HG02981 (cell line): Measurements from ENCODE around the gene CEP162.
"Not testable (repeated sequence)": the region's sequence is repeated elsewhere in the genome, so short reads cannot be mapped to it uniquely, and the experiment has no call there.

ENCODE experiments used
- ATAC-seq: cut with Tn5 transposase; IDR thresholded peaks from one replicate; pipeline ENCODE4 v1.9.1; 2021; ENCODE audit warnings: mild to moderate bottlenecking, moderate library complexity; ENCODE audit not compliant: unreplicated experiment

CEP162 gene, protein sequence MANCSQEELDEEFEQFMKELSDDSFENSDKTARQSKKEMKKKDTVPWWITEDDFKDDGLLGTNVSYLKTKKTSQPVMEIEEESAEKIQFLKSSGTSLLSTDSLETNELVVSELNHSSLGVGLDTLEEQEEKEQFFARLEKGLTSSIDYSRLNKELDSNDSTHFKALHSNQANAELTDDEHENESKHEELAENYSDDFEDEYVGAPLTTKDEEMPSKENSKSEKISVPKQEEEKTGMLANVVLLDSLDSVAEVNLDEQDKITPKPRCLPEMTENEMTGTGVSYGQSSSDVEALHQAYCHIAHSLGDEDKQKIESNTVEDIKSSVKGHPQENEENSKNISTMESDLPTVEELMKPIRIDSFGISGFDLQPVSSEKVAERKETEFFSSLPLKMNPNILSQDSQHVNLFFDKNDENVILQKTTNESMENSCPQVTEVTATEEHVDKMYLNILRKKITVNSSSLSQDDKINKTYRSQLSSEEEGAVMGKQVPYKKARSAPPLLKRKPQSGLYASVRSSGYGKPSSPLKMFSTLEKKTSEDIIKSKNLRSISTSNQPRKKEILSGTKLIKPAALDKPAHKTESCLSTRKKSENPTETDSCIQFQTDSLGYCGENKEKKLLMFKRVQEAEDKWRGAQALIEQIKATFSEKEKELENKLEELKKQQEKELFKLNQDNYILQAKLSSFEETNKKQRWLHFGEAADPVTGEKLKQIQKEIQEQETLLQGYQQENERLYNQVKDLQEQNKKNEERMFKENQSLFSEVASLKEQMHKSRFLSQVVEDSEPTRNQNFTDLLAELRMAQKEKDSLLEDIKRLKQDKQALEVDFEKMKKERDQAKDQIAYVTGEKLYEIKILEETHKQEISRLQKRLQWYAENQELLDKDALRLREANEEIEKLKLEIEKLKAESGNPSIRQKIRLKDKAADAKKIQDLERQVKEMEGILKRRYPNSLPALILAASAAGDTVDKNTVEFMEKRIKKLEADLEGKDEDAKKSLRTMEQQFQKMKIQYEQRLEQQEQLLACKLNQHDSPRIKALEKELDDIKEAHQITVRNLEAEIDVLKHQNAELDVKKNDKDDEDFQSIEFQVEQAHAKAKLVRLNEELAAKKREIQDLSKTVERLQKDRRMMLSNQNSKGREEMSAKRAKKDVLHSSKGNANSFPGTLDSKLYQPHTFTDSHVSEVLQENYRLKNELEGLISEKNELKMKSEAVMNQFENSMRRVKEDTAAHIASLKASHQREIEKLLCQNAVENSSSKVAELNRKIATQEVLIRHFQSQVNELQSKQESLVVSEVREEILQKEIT (N-terminal part only)

DNA sequence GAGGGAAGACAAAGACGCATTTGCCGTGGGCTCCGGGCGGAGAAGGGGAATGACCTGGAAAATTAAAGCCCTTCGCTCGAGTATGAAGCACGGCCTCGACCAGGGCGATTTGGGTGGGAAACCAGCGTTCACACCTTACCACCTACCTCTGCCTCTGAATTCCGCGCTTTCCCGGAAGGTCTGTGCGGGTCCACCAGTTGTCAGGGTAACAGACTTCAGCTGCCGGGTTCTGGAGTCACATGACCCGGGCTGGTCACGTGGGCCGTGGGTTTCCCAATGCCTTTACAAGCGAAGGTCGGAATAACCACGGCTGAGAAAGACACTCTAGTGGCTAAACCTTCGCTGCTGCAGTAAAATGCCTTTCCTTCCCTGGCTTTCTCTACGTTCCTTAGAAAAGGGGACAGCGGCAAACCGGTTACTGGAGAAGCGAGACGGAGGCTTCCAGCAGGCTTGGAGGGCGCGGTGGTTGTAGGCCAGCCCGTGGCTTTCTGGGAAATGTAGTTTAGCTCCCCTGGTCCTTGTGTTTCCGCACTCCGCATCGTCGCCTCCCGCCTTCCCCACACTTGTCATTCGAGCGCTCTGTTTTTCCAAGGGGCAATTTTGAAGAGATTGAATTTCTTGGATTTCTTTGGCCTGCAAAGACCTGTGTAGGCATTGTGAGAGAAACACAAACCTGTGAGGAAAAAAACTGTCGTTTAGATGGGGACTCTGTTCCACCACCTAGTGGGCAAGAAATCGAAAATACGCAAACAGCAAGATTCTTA lies at the start of gene CEP162:
Gene CEP162, minus strand, starts transcription at position 210 of the 764 bp plus-strand sequence. CDS start 1,250 bp downstream, outside the sequence.
- peak; percentile 96 for ATAC-seq

DNA sequence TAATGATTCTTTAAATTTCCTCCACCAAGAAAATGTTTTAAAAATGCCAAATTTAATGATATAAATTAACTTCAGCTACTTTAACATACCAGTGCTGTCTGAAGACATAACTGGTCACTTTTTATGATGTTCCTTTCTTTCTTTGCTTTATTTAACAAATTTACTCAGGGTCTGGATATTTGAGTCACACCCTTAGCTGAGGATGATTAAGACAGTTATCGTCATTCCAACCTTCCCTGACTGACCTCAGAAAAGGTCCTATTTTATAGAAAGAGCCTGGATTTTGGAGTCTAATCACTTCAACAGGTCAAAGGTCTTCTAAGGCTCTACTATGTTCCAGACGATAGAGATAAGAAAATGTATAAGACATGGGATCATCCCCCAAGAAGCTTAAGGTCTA lies 47.4 kb upstream of the CEP162 start:
- ATAC-seq = no peak

DNA sequence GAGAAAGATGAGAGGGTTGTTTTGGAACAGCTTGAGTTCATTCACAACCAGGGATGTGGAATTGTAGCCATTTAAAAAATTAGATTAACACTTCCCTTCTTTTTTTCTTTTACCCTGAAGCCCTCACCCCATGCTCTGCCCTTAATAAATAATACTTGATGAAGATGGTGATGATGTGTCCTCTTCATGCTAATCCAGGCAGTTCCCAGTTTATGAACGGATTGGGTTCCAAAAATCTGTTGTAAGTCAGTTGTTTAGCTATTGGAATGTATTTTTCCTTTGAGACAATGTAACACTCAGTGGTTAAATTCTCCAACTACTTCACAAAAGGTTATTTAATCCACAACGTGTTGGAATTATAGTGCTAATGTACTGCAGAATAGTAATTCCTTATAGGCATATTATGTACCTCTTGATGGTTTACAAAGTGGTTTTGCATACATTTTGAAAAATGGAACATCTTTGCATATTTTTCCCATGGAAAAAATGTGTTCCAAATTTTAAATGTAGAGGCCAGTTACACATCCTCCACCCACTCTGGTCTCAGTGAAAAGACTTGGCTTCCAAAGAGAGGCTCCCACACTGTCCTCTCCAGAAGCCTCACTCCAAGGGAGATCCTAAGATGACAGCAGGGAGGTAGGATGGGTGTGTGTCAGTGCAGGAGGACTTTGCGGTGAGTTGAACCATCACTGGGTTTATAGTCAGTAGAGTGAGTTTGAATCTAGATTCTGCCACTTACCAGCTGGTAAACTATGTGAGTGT lies 45.8 kb upstream of the CEP162 start:
- ATAC-seq = no peak

DNA sequence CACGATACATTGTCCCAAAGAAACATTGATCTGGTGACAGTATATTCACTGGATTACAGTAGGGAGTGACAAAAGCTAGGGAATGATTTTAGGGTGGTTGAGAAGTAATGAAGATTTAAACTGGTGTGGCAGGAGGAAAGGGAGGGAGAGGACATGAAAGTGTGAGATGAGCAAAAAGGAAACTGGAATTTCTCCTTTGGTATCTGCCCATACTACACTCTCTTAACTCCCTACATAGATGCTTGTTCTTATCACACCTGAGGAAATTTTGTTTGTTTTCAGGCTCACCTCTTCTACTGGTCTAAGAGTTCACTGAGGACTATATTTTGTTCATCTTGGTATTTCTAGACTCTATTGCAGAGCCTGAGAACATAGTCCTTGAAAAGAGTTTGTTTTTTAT lies 44.9 kb upstream of the CEP162 start:
- ATAC-seq = no peak

DNA sequence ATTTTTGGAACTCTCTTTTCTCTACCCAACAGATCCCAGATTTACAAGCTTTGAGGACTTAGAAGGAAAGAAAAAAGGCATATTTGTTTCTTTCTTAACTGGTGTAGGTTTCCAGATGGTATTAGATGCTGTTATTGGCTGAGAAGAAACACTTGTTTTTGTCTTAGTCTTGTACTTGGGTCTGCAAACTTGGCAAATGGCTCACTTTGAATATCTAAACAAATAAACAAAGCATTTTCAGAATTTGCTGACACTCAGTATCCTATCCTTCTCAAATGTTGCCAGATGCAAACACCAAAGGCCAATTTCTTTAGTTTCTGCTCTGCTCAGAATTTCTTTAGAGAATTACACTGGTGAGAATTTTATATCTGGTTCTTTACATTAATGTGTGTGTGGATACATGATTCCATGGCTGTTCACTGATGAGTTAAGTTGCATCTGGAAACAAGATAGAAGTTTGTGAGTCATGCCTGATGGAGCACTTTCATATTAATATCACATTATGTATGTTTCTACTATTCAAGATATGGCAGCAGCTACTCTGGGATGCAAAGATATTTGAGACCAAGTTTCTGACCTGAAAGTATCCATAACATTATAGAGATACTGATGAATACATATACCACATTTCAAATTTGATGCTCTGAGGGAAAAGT lies 43.7 kb upstream of the CEP162 start:
- no peak for ATAC-seq

DNA sequence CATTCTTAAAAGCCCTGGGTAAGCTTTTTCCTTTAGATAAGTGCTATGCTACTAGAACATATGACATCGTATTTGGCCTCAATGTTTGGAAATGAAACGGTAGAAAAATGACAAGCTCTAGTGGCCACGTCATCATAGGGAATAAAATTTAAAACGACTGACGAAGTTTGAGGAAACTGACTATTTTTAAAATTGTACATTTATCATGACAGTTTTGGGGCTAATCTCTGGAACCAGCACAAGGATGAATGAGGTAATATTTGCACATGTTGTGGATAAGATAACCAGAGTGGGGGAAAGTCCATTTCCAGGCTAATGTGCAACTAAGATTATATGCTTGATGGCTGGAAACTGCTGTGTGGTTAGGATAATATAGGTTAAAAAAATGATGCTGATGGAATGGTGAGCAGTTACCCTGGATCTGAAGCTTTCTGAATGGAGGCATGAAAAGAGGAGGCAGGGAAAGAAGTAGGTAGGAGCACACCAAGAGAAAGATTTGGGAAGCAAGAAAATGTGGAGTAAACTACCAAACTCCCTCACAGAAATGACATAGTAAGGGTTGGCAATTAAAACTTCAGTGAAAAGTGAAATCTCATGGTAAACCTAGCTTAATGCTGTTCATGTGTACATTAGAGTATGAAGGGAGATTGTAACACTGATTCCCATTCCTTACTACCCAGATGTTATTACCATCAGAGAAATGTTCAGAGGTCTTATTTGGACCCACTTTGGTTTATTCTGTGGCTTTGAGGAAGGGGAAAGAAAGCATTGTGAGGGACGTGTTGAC lies 42.7 kb upstream of the CEP162 start:
- ATAC-seq = no peak

DNA sequence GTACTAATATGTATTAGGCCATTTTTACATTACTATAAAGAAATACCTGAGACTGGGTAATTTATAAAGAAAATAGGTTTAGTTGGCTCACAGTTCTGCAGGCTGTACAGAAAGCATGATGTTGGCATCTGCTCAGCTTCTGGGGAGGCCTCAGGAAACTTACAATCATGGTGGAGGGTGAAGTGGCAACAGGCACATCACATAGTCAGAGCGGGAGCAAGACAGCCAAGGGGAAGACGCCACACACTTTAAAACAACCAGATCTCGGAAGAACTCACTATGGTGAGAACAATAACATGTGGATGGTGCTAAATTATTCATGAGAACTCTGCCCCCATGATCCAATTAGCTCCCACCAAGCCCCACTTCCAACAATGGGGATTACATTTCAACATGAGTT lies 41.3 kb upstream of the CEP162 start:
- ATAC-seq = no peak

DNA sequence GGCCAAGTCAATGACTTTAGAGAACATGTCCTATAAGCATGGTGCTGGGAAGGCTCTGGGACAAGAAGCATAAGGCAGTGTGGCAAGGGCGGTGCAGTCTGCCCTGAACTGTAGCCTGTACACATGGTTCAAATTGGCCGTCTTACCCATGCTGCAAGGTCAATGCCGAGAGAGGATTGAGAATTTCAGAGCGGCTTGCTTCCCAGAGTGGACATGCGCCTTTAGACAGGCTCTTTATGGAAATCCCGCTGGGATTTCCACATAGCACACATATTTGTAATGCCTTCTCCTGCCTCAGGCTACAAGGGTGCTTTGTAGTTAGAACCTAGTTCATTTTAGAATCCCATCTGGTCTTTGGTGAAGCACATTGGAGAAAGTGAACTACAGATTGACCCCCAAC lies 36.1 kb upstream of the CEP162 start:
- ATAC-seq = no peak

DNA sequence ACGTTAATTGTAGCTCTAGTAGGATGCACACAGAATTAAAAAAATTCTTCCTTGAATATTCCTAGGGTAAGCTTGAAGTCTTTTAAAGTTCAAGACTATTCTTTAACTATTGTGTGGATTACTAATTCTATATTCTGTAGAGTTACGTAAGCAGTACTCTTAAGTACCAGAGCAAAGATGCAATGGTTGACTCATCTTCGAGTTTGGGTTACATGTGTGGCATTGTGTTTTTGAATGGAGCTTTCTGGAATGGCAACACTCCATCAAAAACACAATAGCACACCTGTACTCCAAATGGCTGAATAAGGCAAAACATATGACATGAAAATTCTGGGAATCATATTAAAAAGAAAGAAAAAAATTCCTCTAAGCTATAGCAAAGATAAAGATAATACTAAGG lies 33.5 kb upstream of the CEP162 start:
- no peak for ATAC-seq

DNA sequence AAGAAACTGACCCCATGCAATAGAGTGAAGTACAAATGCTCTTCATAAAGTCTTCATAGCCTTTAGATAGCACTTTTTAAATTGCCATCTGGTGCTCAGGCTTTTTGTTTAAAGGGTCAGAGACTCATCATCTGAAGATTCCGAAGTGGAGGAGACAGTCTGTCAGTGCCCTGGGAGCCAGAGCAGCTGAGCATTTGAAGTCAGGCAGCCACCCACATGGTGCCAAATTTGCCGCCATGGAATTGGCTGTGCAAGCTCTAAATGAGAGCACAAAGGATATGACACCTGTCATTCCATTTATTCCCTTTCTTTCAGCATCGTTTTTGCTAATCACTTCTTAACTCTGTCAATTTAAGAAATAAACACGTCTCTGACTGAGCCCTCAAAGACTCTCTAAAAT lies 32.8 kb upstream of the CEP162 start:
- no peak for ATAC-seq

DNA sequence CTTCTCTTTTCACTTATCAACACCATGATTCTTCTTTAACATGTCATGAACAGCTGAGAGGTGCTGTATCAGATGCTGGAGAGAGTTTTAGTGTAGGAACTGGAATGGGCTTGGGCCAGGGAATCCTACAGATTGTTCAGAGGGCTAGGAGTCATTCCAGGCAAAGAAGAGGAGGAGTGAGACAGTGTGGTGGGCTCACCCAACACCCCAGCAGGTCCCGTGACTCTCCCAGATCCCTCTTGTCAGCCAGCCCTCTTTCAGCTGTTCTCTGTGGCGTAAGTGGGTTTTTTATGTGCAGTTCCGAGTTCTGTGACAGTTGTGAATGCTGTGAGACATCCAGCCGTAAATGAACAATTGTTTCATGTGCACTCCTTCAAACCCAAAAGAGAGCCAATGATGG lies 31.4 kb upstream of the CEP162 start:
- ATAC-seq = no peak

DNA sequence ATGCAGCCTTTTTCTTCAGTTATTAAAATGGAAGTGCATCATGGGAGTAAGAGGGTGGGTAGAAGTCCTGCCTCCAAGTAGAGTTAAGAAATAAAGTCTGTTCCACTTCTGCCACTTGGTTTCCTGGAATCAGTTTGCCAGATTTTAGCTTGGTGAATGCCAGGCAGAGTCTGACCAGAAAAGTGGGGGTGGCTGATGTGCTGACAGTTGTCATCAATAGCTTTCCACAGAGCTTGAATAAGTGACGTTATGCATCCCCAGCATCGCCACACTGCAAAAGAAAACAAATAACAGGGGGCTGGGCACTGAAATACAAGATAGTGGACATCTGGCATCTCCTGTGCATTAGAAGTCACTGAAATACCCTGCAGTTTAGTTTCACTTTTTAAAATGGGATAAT lies 30.8 kb upstream of the CEP162 start:
- ATAC-seq = no peak

DNA sequence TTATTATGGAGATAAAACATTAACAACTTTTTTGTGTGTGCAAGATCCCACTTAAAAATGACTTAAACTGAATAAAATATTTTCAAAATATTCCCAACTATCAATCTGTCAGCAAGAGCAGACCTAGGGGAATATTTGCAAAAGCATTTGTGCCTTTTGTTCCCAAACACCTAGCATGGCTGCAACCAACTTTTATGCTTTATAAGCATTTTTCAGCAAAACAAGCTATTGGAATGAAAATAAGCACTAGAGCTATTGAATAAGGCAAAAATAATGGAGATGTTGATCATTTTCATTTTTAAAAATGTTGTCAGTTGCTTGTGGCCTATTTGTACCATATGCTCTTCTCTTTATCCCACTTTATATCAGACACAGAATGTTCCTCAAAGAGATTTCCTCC lies 28.2 kb upstream of the CEP162 start:
- ATAC-seq = no peak

DNA sequence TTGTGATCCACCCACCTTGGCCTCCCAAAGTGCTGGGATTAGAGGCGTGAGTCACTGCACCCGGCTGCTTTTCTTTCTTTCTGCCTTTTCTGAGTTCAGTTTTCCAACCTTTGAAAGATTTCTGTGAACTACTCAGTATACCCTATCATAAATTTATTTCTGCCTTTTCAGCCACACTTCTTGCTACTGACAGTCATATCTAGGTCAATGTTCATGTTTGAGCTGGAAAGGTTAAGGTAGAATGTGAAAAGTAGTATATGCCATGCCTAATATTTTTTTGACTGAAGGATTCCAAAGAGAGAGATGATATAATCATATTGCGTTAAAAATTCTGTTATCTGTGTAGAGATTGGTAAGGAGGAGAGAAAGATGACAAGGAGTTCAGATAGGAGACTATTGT lies 25.9 kb upstream of the CEP162 start:
- ATAC-seq = no peak

DNA sequence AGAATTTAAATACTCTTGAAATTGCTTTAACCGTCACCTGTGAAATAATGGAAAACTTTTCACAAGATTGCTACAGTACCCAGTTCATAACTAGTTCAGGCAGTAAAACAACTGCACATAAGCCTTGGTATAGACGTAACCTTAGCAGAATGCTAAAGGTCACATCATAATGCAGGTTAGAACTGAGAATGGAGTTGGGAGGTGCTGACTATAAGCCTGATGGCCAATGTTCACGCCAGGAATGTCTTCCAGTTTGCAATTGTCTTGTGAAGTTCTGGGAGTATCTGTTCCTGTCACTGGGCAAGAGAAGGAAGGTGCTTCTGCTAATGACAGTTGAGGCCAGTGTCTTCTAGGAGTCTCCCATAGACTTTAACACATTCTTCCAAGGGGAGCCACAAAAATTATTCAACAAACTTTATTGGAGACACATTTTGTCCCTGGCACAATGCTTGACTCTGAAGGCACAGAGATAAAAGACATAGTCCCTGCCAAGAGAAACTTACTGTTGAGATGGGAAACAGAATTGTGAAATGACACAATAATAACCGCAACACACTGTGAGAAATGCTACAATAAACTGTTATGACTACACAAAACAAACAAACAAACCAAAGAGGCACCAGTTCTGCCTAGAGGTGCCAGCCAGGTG lies 24.6 kb upstream of the CEP162 start:
- no peak for ATAC-seq

DNA sequence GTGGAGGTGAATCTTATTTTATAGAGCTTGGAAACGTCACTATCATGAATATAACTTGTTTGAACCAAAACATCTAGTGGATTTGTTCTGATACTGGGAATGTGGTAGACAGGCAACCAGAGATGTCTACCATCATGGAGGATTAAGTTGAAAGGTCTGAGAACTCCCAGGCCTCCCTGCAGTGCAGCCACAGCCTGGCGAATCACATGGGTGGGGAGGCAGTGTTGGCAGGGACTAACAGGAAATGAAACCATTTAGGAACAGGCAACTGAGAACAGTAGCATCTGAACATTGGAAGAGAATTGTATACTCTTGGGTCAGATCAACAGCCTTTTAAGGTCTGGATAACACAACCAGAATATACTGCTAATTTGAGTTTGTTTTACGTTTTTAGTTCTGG lies 22.3 kb upstream of the CEP162 start:
- ATAC-seq = no peak

DNA sequence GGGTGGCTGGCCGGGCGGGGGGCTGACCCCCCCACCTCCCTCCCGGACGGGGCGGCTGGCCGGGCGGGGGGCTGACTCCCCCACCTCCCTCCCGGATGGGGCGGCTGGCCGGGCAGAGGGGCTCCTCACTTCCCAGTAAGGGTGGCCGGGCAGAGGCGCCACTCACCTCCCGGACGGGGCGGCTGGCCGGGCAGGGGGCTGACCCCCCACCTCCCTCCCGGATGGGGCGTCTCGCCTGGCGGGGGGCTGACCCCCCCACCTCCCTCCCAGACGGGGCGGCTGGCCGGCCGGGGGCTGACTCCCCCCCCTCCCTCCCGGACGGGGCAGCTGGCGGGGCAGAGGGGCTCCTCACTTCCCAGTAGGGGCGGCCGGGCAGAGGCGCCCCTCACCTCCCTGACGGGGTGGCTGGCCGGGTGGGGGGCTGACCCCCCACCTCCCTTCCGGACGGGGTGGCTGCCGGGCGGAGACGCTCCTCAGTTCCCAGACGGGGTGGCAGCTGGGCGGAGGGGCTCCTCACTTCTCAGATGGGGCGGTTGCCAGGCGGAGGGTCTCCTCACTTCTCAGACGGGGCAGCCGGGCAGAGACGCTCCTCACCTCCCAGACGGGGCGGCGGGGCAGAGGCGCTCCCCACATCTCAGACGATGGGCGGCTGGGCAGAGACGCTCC lies 17.1 kb upstream of the CEP162 start:
- not testable (repeated sequence) for ATAC-seq
